ENCODE measurements around the gene RNF208. TPM values are rescaled to one million over a fixed set of nuclear protein-coding genes. Genes with fewer than 3 reads are reported as not detected.

RNF208 gene
- total and polyA plus RNA-seq, 2 donors (not counting 3 experiments of a cell fraction or from before 2014, with no cell fraction given) = 1.3 to 4.8 TPM

GRCh38 chr9:137252555-137253506 is 30.8 kb upstream of the RNF208 start:
- no peak for FAIRE-seq
- TF ChIP-seq EZH2 (IDR thresholded peaks at IDR 0.05; ENCODE audit: borderline replicate concordance, low read depth, low read length, severe bottlenecking) (no peak), MYC (IDR thresholded peaks at IDR 0.05; ENCODE audit: low read depth, low read length) (no peak), POLR2A (IDR thresholded peaks at IDR 0.05; ENCODE audit: low read depth, low read length) (no peak), MAX (IDR thresholded peaks at IDR 0.05; ENCODE audit: insufficient read depth, insufficient read length) (no peak), JUN (IDR thresholded peaks at IDR 0.05; ENCODE audit: borderline replicate concordance, insufficient read depth, insufficient read length, low read depth) (no peak), FOS (IDR thresholded peaks at IDR 0.05; ENCODE audit: borderline replicate concordance, insufficient read depth, low read length) (no peak), GATA2 (IDR thresholded peaks at IDR 0.05; ENCODE audit: insufficient read depth, insufficient read length, low read depth, low read length) (no peak), POLR2AphosphoS5 (IDR thresholded peaks at IDR 0.05; ENCODE audit: insufficient read depth, low read depth, low read length) (no peak)
- DNase-seq (ENCODE audit: low read depth, low spot score) = no peak
- intact Hi-C loops (cut with micrococcal nuclease) = no loop called here
- POLR2A ChIA-PET = interaction anchor here (1.1 to 4.9 kb wide), 2 partner anchors 10 to 24 kb away, joined by 3 to 66 read pairs; partner anchors contain the start of gene TUBB4B
- CTCF ChIA-PET = interaction anchor here (1.0 to 4.4 kb wide), 3 partner anchors 8 to 224 kb away, joined by 3 to 31 read pairs (median 15); no protein-coding TSS in a partner anchor
- BruUV-seq (replicated peaks) = no TSS peak
- no peaks in the 10 kb centered on the region for H3K36me3 ChIP-seq (ENCODE audit: control insufficient read depth in 2 of 2, extremely low read depth in 1 of 2, insufficient read depth in 2 of 2, low read length in 2 of 2)
- no peak overlapping the region for H3K4me3 ChIP-seq (replicated peaks in 1 of 3; ENCODE audit: insufficient read depth in 1 of 3, low read depth in 1 of 3, low read length in 3 of 3)
- peaks cover 14% of the 10 kb centered on the region for H3K4me1 ChIP-seq (ENCODE audit: control insufficient read depth, extremely low read depth, insufficient read depth, low read length)
- H3K79me2 ChIP-seq (ENCODE audit: control insufficient read depth, insufficient read depth, low read length) = peaks cover 18% of the 10 kb centered on the region
- no peaks in the 10 kb centered on the region for H4K20me1 ChIP-seq (replicated peaks; ENCODE audit: control insufficient read depth, extremely low read depth, insufficient read depth, low read length)
- H3K9me3 ChIP-seq (replicated peaks; ENCODE audit: control insufficient read depth, insufficient read depth, low read length) = no peaks in the 10 kb centered on the region
- no peak overlapping the region for H3K9ac ChIP-seq (replicated peaks; ENCODE audit: extremely low read depth, insufficient read depth, low read length)
- no peaks in the 10 kb centered on the region for H3K9me1 ChIP-seq (replicated peaks; ENCODE audit: control insufficient read depth, extremely low read depth, insufficient read depth, low read length)
- H3K27me3 ChIP-seq (ENCODE audit: control insufficient read depth in 2 of 2, insufficient read depth in 2 of 2, low read length in 2 of 2) = no peaks in the 10 kb centered on the region
- H3K4me2 ChIP-seq (ENCODE audit: insufficient read depth, low read length) = no peak overlapping the region
- dilution Hi-C loops (cut with MboI; ENCODE audit: extremely low pct_ligation_motif_present, low sequenced_read_pairs) = no loop called here
- no peak overlapping the region for H3K27ac ChIP-seq (ENCODE audit: insufficient read depth, low read depth, low read length)
- H2AFZ ChIP-seq (ENCODE audit: low read depth, low read length) = no peak overlapping the region

Measured in endothelial cell of umbilical vein (primary cell).